HG03103 (cell line): ENCODE results near the gene MOB3B.
A peak's percentile ranks its signal among the peaks of the same experiment; 100 is the strongest.

Experiments
- ATAC-seq: cut with Tn5 transposase; IDR thresholded peaks from one replicate; pipeline ENCODE4 v1.9.1; 2021; ENCODE audit warnings: low read depth; ENCODE audit not compliant: unreplicated experiment

The MOB3B gene

GRCh38 chr9:27542508-27542907, 12.9 kb upstream of the MOB3B start:
- ATAC-seq: no peak

- no peak for ATAC-seq
These were observed 12.1 kb upstream of the MOB3B start for GRCh38 chr9:27541740-27542139.

- no peak for ATAC-seq
These were observed 10.9 kb upstream of the MOB3B start for GRCh38 chr9:27540502-27540901.

- no peak for ATAC-seq
These were observed 10.1 kb upstream of the MOB3B start for GRCh38 chr9:27539479-27540441.

- no peak for ATAC-seq
These were observed 9.0 kb upstream of the MOB3B start for GRCh38 chr9:27538647-27539046.

GRCh38 chr9:27537756-27538155, 8.1 kb upstream of the MOB3B start:
- ATAC-seq: no peak

- no peak for ATAC-seq
These were observed 7.4 kb upstream of the MOB3B start for GRCh38 chr9:27537027-27537435.

GRCh38 chr9:27536168-27536567, 6.6 kb upstream of the MOB3B start:
- no peak for ATAC-seq

GRCh38 chr9:27535701-27536118, 6.1 kb upstream of the MOB3B start:
- peak; percentile 56 for ATAC-seq

- no peak for ATAC-seq
These were observed 5.1 kb upstream of the MOB3B start for GRCh38 chr9:27534658-27535209.

GRCh38 chr9:27534131-27534530, 4.5 kb upstream of the MOB3B start:
- ATAC-seq: no peak

GRCh38 chr9:27533311-27533710, 3.7 kb upstream of the MOB3B start:
- ATAC-seq: no peak

GRCh38 chr9:27532046-27532445, 2.4 kb upstream of the MOB3B start:
- ATAC-seq: no peak

GRCh38 chr9:27530915-27531755, 1.5 kb upstream of the MOB3B start:
- ATAC-seq: no peak

GRCh38 chr9:27528886-27529315, 713 bp downstream of the MOB3B start:
- peak; percentile 20 for ATAC-seq

GRCh38 chr9:27528076-27528885, 1.3 kb downstream of the MOB3B start:
- ATAC-seq: peak; percentile 47

GRCh38 chr9:27527702-27528075, 1.9 kb downstream of the MOB3B start:
- no peak for ATAC-seq

GRCh38 chr9:27524236-27524635, 5.4 kb downstream of the MOB3B start, which contains the start of gene IFNK:
Gene IFNK, plus strand, starts transcription at chr9:27524290. Its CDS starts 47 bp downstream, at chr9:27524337.
- ATAC-seq: no peak

- ATAC-seq: no peak
These were observed 6.5 kb downstream of the MOB3B start for GRCh38 chr9:27523141-27523540.

- ATAC-seq: no peak
These were observed 8.6 kb downstream of the MOB3B start for GRCh38 chr9:27520986-27521385.
